ENCODE results near the gene TMEM154. TPM values are rescaled to one million over a fixed set of nuclear protein-coding genes. Genes with fewer than 3 reads are reported as not detected.
A peak's percentile ranks its signal among the peaks of the same experiment; 100 is the strongest.

Gene TMEM154
- total and polyA plus RNA-seq, 12 donors = 0.10 to 3.6 (median 0.33) TPM; not detected in 1

DNA sequence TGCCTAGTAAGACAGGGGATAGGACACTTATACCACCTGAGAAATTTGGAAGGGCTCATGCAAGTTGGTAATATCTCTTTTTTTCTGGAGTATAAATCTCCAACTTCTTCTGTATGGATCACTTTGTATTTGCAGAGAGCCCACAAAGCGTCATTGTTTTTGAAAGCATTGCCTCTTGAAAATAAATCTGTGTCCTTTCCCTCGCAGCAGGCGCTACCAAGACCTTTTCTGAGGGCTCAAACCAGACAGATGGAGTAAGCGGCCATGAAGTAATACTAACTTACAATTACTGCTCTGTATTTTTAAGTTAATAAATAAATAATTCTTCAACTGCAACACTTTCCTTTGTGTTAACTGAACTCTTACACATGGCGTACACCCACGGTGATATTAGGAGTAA lies 87.9 kb downstream of the TMEM154 start:
- 66 to 80% (median 74%) methylated on average over 6 of the region's 6 CpGs for WGBS, 4 donors
- Histone ChIP-seq H3K4me1 (replicated peaks in 1 of 2) (peaks cover 0 to 7% of the 10 kb centered on the region in 2 donors), H3K27me3 (no peaks in the 10 kb centered on the region), H3K4me3 (no peak overlapping the region), H3K9me3 (replicated peaks in 1 of 3) (no peaks in the 10 kb centered on the region), H3K36me3 (replicated peaks in 1 of 2) (no peaks in the 10 kb centered on the region), H3K27ac (no peak overlapping the region)
- DNase-seq = no peak
- intact Hi-C loops (cut with DNase I) = no loop called here
- TF ChIP-seq, protein P1, sequence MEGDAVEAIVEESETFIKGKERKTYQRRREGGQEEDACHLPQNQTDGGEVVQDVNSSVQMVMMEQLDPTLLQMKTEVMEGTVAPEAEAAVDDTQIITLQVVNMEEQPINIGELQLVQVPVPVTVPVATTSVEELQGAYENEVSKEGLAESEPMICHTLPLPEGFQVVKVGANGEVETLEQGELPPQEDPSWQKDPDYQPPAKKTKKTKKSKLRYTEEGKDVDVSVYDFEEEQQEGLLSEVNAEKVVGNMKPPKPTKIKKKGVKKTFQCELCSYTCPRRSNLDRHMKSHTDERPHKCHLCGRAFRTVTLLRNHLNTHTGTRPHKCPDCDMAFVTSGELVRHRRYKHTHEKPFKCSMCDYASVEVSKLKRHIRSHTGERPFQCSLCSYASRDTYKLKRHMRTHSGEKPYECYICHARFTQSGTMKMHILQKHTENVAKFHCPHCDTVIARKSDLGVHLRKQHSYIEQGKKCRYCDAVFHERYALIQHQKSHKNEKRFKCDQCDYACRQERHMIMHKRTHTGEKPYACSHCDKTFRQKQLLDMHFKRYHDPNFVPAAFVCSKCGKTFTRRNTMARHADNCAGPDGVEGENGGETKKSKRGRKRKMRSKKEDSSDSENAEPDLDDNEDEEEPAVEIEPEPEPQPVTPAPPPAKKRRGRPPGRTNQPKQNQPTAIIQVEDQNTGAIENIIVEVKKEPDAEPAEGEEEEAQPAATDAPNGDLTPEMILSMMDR (IDR thresholded peaks at IDR 0.05) = no peak
- no peak for TF ChIP-seq POLR2A (IDR thresholded peaks at IDR 0.05)

DNA sequence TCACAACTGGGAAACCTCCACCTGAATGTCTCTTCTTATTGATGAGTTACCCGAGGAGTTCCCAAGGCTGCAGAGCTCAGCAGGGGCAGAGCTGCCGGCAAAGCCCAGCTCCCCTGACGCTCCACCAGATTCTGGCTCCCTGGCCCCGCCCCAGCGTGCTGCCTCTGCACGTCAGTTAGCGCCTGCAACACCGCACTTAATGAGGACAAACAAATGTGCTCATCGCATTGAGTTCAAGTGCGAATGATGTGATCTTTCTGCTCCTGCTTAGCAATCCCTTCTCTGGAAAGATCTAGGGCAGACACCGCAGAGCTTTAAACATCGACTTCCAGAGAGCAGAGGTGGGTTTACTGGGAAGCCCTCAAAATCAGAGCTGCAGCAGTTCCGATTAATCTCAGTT lies 88.4 kb downstream of the TMEM154 start:
- H3K9me3 ChIP-seq (replicated peaks in 1 of 3) = no peaks in the 10 kb centered on the region
- H3K4me3 ChIP-seq = no peak overlapping the region
- H3K4me1 ChIP-seq (replicated peaks in 1 of 2) = peaks cover 0 to 7% of the 10 kb centered on the region in 2 donors
- peak; percentile 18 to 77 (median 30) for DNase-seq
- no peaks in the 10 kb centered on the region for H3K27me3 ChIP-seq
- no peak for TF ChIP-seq POLR2A (IDR thresholded peaks at IDR 0.05)
- TF ChIP-seq, protein P1 (IDR thresholded peaks at IDR 0.05) = no peak
- no peaks in the 10 kb centered on the region for H3K36me3 ChIP-seq (replicated peaks in 1 of 2)
- H3K27ac ChIP-seq = no peak overlapping the region
- 11 to 16% (median 13%) methylated on average over 5 to 13 of the region's 13 CpGs for whole genome bisulfite sequencing, 4 donors
- intact Hi-C loops (cut with DNase I) = no loop called here

- intact Hi-C loops (cut with DNase I) = no loop called here
- Histone ChIP-seq H3K27ac (no peak overlapping the region), H3K9me3 (replicated peaks in 1 of 3) (no peaks in the 10 kb centered on the region), H3K27me3 (no peaks in the 10 kb centered on the region), H3K36me3 (replicated peaks in 1 of 2) (no peaks in the 10 kb centered on the region), H3K4me3 (no peak overlapping the region), H3K4me1 (replicated peaks in 1 of 2) (peaks cover 0 to 7% of the 10 kb centered on the region in 2 donors)
- 46 to 51% (median 51%) methylated on average over 4 of the region's 4 CpGs for WGBS, 4 donors
- no peak for DNase-seq
- TF ChIP-seq, protein P1 (IDR thresholded peaks at IDR 0.05) = no peak
- TF ChIP-seq POLR2A (IDR thresholded peaks at IDR 0.05) = no peak
Observed at GRCh38 chr4:152590179-152591031, 89.4 kb downstream of the TMEM154 start.

- H3K27ac ChIP-seq = no peak overlapping the region
Observed at GRCh38 chr4:152588869-152589268, 90.9 kb downstream of the TMEM154 start.

More at GRCh38 chr4:152588869-152589268, 90.9 kb downstream of the TMEM154 start:
- intact Hi-C loops (cut with DNase I) = no loop called here
- Histone ChIP-seq H3K4me1 (replicated peaks in 1 of 2) (peaks cover 0 to 7% of the 10 kb centered on the region in 2 donors), H3K9me3 (replicated peaks in 1 of 3) (no peaks in the 10 kb centered on the region), H3K4me3 (no peak overlapping the region), H3K36me3 (replicated peaks in 1 of 2) (no peaks in the 10 kb centered on the region), H3K27me3 (no peaks in the 10 kb centered on the region)
- no peak for DNase-seq
- WGBS, 4 donors = 80 to 85% (median 85%) methylated on average over 4 of the region's 4 CpGs
- TF ChIP-seq POLR2A (IDR thresholded peaks at IDR 0.05) = no peak
- TF ChIP-seq, protein P1 (IDR thresholded peaks at IDR 0.05) = no peak
